HG02623 (cell line): Measurements from ENCODE around the gene HLA-A.

Source experiments
- ATAC-seq: cut with Tn5 transposase; IDR thresholded peaks from one replicate; pipeline ENCODE4 v1.9.1; 2021; ENCODE audit warnings: moderate library complexity; ENCODE audit not compliant: unreplicated experiment

The HLA-A gene

DNA sequence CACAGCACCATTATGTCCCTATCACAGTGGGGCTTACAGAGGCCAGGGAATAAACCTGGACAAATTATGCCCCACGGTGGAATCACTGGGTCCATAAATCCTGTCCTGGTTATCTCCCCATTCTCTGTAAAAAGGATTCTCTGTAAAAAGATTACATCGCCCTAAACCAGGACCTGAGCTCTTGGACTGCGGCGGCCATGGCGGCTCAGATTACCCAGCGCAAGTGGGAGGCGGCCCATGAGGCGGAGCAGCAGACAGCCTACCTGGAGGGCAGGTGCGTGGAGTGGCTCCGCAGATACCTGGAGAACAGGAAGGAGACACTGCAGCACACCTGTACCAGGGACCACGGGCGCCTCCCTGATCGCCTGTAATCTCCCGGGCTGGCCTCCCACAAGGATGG, 8.4 kb upstream of the HLA-A start:
- no peak for ATAC-seq

DNA sequence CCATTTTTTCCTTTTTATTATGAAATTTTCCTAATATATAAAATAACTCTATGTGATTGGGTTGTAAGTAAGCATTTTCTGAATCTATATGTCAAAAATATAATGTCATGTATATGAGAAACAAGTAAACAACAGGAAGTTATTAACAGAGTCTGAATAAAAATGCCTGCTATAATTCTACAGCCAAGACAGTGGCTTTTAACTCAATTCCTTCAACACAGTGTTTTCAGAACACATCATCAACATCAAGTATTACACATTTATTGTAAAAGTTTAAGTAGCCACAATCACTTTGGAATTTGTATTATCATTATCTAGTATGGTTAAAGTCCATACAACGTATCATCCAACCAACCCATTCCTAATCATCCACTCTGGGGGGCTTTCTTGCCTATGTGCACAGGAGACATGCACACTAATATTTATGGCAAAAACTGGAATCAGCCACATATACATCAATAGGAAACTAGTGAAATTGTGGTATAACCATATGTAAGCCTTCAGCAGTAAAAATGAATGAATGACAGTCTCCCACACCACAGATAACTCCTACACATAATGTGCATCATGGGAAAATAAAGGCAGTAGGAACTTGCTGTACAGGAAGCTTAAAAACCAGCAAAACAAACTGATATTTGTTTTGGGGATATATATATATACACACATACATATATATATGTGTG, 6.9 kb upstream of the HLA-A start:
- ATAC-seq = no peak

DNA sequence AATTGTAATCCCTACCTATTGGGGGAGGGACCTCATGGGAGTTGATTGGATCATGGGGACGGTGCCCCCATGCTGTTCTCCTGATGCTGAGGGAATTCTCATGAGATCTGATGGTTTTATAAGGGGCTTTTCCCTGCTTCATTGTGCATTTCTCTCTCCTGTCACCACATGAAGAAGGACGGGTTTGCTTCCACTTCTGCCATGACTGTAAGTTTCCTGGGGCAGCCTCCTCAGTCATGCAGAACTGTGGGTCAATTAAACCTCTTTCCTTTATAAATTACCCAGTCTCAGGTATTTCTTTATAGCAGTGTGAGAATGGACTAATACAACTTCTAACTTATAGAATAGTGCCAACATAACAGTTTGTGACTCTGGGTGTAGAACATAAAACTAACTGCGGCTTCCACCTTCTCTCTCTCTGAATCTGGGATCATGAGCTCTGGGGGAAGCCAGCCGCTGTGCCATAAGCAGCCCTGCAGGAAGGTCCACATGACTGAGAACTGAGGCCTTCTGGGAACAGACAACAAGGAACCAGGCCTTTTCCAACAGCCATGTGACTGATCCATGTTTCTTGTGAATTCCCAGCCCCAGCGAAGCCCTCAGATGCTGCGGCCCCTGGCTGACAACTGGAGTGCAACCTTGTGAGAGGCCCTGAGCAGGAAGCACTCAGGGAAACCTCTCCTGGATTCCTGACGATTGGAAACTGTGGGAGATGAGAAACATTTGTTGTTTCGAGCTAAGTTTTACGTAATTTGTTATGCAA, 3.4 kb upstream of the HLA-A start:
- no peak for ATAC-seq

DNA sequence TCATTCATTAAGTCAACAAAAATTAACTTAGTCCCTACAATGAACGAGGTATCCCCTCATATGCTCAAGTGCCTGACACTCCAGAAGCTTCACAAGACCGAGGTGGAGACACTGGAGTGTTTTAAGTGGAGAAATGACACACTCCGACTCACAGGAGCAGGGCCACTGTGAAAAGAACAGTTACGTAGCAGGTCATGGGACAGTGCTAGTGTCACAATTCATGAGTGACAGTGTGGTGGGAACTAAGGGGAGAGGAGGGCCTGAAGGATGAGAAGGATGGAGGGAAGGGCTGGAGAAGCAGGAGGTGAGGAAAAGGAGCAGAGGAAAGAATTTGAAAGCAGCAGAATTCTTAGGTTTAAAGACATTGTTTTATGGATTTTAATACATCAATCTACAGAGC, 1.3 kb upstream of the HLA-A start:
- ATAC-seq = no peak

DNA sequence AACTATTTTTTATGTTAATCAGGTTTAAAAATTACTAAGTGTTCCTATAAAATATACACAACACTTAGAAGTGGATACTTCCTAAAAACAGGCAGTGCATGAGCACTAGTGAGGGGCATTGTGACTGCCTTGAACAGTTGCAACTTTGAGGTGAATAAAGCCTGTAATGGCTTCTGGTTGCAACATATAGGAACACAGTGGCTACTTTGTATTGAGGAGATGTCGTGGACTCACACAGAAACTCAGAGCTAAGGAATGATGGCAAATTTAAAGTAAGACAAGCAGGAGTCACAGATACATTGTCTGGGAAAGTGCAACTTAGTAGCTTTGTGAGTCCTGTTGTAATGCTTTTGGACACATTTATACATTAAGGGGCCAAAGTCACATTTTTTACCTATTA, 861 bp upstream of the HLA-A start:
- ATAC-seq = no peak

- no peak for ATAC-seq
Measured at GRCh38 chr6:29941916-29942274, 437 bp upstream of the HLA-A start.

DNA sequence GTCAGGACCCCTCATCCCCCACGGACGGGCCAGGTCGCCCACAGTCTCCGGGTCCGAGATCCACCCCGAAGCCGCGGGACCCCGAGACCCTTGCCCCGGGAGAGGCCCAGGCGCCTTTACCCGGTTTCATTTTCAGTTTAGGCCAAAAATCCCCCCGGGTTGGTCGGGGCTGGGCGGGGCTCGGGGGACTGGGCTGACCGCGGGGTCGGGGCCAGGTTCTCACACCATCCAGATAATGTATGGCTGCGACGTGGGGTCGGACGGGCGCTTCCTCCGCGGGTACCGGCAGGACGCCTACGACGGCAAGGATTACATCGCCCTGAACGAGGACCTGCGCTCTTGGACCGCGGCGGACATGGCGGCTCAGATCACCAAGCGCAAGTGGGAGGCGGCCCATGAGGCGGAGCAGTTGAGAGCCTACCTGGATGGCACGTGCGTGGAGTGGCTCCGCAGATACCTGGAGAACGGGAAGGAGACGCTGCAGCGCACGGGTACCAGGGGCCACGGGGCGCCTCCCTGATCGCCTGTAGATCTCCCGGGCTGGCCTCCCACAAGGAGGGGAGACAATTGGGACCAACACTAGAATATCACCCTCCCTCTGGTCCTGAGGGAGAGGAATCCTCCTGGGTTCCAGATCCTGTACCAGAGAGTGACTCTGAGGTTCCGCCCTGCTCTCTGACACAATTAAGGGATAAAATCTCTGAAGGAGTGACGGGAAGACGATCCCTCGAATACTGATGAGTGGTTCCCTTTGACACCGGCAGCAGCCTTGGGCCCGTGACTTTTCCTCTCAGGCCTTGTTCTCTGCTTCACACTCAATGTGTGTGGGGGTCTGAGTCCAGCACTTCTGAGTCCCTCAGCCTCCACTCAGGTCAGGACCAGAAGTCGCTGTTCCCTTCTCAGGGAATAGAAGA, 978 bp downstream of the HLA-A start:
- no peak for ATAC-seq

DNA sequence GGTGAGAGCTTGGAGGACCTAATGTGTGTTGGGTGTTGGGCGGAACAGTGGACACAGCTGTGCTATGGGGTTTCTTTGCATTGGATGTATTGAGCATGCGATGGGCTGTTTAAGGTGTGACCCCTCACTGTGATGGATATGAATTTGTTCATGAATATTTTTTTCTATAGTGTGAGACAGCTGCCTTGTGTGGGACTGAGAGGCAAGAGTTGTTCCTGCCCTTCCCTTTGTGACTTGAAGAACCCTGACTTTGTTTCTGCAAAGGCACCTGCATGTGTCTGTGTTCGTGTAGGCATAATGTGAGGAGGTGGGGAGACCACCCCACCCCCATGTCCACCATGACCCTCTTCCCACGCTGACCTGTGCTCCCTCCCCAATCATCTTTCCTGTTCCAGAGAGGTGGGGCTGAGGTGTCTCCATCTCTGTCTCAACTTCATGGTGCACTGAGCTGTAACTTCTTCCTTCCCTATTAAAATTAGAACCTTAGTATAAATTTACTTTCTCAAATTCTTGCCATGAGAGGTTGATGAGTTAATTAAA, 3.0 kb downstream of the HLA-A start:
- no peak for ATAC-seq

- ATAC-seq = no peak
Measured at GRCh38 chr6:29946223-29947076, 4.1 kb downstream of the HLA-A start.

DNA sequence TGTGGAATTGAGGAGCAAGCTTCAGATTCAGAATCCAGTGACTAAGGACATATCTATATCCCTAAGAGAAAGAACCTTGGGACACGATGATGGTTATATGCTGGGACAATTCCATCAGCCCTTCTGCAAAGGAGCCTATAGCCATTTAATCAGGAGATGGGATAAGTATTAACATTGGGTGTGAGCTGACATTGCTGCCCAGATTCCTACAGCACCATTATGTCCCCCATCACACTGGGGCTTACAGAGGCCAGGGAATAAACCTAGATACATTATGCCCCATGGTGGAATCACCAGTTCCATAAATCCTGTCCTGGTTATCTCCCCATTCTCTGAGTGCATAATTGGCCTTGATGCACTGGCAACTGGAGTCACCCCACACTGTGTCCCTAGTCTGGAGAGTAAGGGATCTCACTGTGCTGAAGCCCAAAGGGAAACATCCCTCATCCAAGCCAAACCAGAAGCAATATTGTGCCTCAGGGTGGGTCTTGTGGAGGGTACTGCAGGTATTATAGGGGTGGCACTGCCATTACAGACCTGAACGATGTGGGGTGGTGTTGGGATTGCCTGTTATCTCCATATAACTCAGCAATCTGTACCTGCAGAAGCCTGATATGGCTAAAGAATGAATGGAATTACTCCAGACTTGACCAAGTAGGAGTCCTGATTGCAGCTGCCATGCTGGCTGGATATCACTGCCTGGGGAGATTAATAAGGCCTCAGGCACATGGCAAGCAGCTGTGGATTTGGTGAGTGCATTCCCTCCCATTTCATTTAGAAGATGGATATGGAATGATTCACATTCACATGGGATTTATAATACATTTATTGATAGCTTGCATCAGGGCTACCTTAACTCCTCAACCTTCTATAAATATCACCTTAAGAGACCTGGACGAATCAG, 5.0 kb downstream of the HLA-A start:
- ATAC-seq = no peak

- no peak for ATAC-seq
Measured at GRCh38 chr6:29948277-29948676, 5.9 kb downstream of the HLA-A start.

- ATAC-seq = no peak
Measured at GRCh38 chr6:29949934-29950333, 7.6 kb downstream of the HLA-A start.

GRCh38 chr6:29951882-29952281, 9.6 kb downstream of the HLA-A start:
- ATAC-seq = no peak

- no peak for ATAC-seq
Measured at GRCh38 chr6:29953001-29953441, 10.7 kb downstream of the HLA-A start.

GRCh38 chr6:29953686-29954085, 11.4 kb downstream of the HLA-A start:
- no peak for ATAC-seq

GRCh38 chr6:29954272-29954671, 11.9 kb downstream of the HLA-A start:
- no peak for ATAC-seq

DNA sequence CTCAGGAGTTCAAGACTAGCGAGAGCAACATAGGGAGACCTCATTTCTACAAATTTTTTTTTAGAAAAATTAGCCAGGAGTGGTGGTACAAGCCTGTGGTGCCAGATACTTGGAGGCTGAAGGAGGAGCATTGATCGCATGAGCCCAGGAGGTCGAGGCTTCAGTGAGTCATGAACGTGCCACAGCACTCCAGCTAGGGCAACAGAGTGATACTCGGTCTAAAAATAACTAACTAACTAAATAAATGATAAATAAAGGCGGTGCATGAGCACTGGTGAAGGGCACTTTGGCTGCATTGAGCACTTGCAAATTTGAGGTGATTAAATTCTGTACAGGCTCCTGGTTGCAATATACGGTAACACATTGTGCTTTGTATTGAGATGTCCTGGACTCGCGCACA, 13.5 kb downstream of the HLA-A start:
- ATAC-seq = no peak

DNA sequence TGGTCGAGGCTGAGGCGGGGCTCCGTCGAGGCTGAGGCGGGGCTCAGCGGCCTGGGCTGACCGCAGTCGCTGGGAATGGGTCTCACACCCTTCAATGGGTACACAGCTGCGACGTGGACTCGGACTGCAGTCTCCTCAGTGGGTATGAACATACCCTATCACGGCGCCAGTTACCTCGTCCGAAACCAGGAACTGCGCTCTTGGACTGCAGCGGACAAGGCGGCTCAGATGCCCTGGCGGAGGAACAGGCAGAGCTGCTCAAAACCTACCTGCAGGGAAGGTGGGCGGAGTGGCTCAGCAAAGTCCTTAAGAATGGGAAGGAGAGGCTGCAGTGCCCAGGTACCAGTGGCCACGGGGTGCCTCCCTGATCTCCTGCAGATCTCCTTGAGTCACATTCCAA, 14.2 kb downstream of the HLA-A start:
- ATAC-seq = no peak

GRCh38 chr6:29958046-29958445, 15.7 kb downstream of the HLA-A start:
- ATAC-seq = no peak
